A673 (cell line): Measurements from ENCODE around the gene CAPN8. TPM values are rescaled to one million over a fixed set of nuclear protein-coding genes. Genes with fewer than 3 reads are reported as not detected.

Source experiments
- BruUV-seq: library from RNA; stranded (reverse); fragments of 400-500 nt; replicated peaks from 2 replicates; lab custom pipeline; 2021; lab: Mats Ljungman, UMichigan
- CTCF ChIA-PET: fragments of 300-600 bp; sonication (Branson Sonifier 250); formaldehyde crosslinking; loops from one replicate; lab custom pipeline; 2022; ENCODE audit warnings: antibody characterized with exemption; lab: Charles Lee
- POLR2A ChIA-PET: fragments of 300-600 bp; sonication (Branson Sonifier 250); formaldehyde crosslinking; loops from one replicate; lab custom pipeline; 2022; ENCODE audit warnings: antibody characterized with exemption; ENCODE audit not compliant: low non-redundant PET; lab: Charles Lee
- DNase-seq: peaks from one replicate; pipeline ENCODE4 v3.0.0-alpha.2; 2015; ENCODE audit warnings: low spot score
- H3K27ac ChIP-seq: fragments of 200-600 bp; sonication (generic); 2 replicates; pipeline ENCODE4 v1.5.1; 2016; ENCODE audit warnings: mixed run types, low read depth, mild to moderate bottlenecking, mixed read lengths, antibody characterized with exemption, low read length; ENCODE audit not compliant: poor library complexity, severe bottlenecking
- H3K27me3 ChIP-seq: fragments of 200-600 bp; sonication (generic); replicated peaks from 2 replicates; pipeline ENCODE4 v1.6.1; 2017; ENCODE audit warnings: mixed run types, low read depth, mild to moderate bottlenecking, mixed read lengths, antibody characterized with exemption, low read length; ENCODE audit not compliant: insufficient read depth, poor library complexity
- H3K36me3 ChIP-seq: fragments of 200-600 bp; sonication (generic); 2 replicates; pipeline ENCODE4 v1.6.1; 2016; ENCODE audit warnings: mixed run types, mild to moderate bottlenecking, mixed read lengths, antibody characterized with exemption, low read length; ENCODE audit not compliant: insufficient read depth, poor library complexity, severe bottlenecking
- H3K4me1 ChIP-seq: fragments of 200-600 bp; sonication (generic); 2 replicates; pipeline ENCODE4 v1.6.1; 2017; ENCODE audit warnings: mixed run types, mild to moderate bottlenecking, mixed read lengths, antibody characterized with exemption, low read length; ENCODE audit not compliant: insufficient read depth, poor library complexity, severe bottlenecking
- H3K4me3 ChIP-seq: fragments of 200-600 bp; sonication (generic); 2 replicates; pipeline ENCODE4 v1.5.1; 2016; ENCODE audit warnings: low read depth, mixed run types, mild to moderate bottlenecking, mixed read lengths, low read length; ENCODE audit not compliant: poor library complexity, severe bottlenecking
- H3K9me3 ChIP-seq: fragments of 200-600 bp; sonication (generic); 2 replicates; pipeline ENCODE4 v1.6.1; 2016; ENCODE audit warnings: mixed run types, low read depth, mild to moderate bottlenecking, mixed read lengths, antibody characterized with exemption, low read length; ENCODE audit not compliant: poor library complexity, severe bottlenecking
- CTCF ChIP-seq: fragments of 300-800, 200-600 bp; sonication (generic); conservative IDR thresholded peaks from 2 replicates; pipeline ENCODE4 v1.5.1; 2017; ENCODE audit warnings: low read depth, mild to moderate bottlenecking, antibody characterized with exemption, low read length, moderate library complexity, mixed read lengths
- EZH2 ChIP-seq: fragments of 200-600 bp; sonication (generic); IDR thresholded peaks from 2 replicates; pipeline ENCODE4 v1.6.1; 2017; ENCODE audit warnings: borderline replicate concordance, low read depth, mild to moderate bottlenecking, mixed read lengths, antibody characterized with exemption, low read length; ENCODE audit not compliant: poor library complexity, severe bottlenecking
- intact Hi-C: fragments of 100-400 bp; cut with micrococcal nuclease; formaldehyde crosslinking; loops from one replicate; pipeline ENCODE4 v1.10.0; 2022; ENCODE audit not compliant: unreplicated experiment
- total RNA-seq: library from RNA; stranded (reverse); gene quantifications from 2 replicates; pipeline ENCODE4 v1.2.3, GENCODE V29; 2021

CAPN8 gene
- total RNA-seq, 1 experiment from 2014 or later, result not detected

DNA sequence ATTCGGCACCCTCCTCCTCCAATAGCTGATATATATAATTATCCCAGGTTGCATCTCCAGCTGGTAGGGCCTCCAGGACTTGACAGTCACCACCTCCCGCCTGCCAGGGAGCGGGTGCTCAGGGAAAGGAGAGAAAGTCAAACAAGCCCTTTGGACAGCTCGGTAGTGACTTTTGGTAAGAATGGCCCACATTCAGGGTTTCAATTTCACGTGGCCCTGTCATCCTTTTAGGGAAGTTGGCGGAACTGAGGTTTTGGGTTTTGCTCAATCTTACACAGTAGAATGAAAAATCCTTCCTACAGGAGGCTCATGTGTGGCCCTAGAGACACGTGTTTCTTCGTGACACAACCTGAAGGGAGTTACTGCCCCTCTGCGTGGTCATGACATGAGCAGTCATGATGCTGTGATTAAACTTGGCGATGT, 44.2 kb downstream of the CAPN8 start:
- ChIA-PET POLR2A (no interaction called here), CTCF (no interaction called here)
- no peaks in the 10 kb centered on the region for H3K36me3 ChIP-seq
- no peak overlapping the region for H3K27ac ChIP-seq
- H3K9me3 ChIP-seq, result no peaks in the 10 kb centered on the region
- no peaks in the 10 kb centered on the region for H3K4me1 ChIP-seq
- no TSS peak for BruUV-seq
- no peaks in the 10 kb centered on the region for H3K27me3 ChIP-seq
- DNase-seq, result no peak
- H3K4me3 ChIP-seq, result no peak overlapping the region
- intact Hi-C loops, result no loop called here
- TF ChIP-seq CTCF (no peak), EZH2 (no peak)

DNA sequence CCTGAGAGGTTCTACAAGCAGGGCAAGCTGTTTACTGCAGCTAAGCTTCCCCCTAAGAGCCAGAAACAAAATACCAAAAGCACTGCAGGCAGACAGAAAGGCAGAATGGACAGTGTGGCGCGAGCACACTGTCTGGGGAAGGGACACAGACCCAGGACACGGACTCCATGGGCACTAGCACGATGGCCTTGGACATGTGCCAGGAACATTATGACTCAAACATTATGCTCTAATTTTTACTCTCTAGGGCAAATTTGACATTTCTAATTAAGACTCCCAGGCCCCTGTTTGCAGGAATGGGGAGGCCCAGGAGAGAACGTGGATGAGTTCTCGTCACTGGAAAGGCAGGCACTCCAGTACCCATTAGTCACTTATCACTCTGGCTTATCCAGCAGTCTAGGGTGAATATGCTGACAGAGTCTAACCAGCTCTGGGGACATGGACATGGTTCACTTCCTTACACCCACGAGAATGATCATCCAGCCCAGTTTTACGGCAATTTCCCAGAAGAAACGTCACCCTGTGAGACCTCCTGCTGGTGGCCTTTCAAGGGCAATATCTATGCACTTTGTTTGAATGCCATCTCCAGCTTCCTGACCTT, 45.1 kb downstream of the CAPN8 start:
- DNase-seq, result no peak
- no peak overlapping the region for H3K4me3 ChIP-seq
- H3K27ac ChIP-seq, result no peak overlapping the region
- ChIA-PET CTCF (no interaction called here), POLR2A (no interaction called here)
- no peaks in the 10 kb centered on the region for H3K36me3 ChIP-seq
- no peak for TF ChIP-seq EZH2
- TF ChIP-seq CTCF, result no peak
- no peaks in the 10 kb centered on the region for H3K4me1 ChIP-seq
- H3K27me3 ChIP-seq, result no peaks in the 10 kb centered on the region
- no peaks in the 10 kb centered on the region for H3K9me3 ChIP-seq
- intact Hi-C loops, result no loop called here
- no TSS peak for BruUV-seq

DNA sequence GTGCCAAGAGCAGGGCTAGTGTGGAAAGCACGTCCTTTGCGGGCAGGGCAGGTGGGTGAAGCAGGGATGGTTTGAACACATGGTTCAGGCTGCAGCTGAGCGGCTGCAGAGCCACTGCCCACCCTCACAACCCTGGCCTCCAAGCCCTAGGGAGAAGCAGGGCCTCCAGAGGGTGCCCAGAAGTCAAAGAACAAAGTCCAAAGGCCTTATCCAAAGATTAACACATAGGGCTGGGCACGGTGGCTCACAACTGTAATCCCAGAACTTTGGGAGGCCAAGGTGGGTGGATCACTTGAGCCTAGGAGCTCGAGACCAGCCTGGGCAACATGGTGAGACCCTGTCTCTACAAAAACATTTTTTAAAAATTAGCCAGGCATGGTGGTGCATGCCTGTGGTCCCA, 46.8 kb downstream of the CAPN8 start:
- Histone ChIP-seq H3K36me3 (no peaks in the 10 kb centered on the region), H3K27ac (no peak overlapping the region), H3K27me3 (no peaks in the 10 kb centered on the region), H3K4me1 (no peaks in the 10 kb centered on the region), H3K4me3 (no peak overlapping the region), H3K9me3 (no peaks in the 10 kb centered on the region)
- TF ChIP-seq EZH2 (no peak), CTCF (no peak)
- ChIA-PET CTCF (no interaction called here), POLR2A (no interaction called here)
- intact Hi-C loops, result no loop called here
- BruUV-seq, result no TSS peak
- no peak for DNase-seq
